PC-3 (cell line): ENCODE results near the gene QRICH2. TPM values are rescaled to one million over a fixed set of nuclear protein-coding genes. Genes with fewer than 3 reads are reported as not detected.

Source experiments
- ATAC-seq: fragments of 200-7000 bp; cut with Tn5 transposase; 2 replicates; pipeline ENCODE4 v1.9.1; 2020; ENCODE audit warnings: mild to moderate bottlenecking, moderate library complexity
- BruUV-seq: library from RNA; stranded (reverse); fragments of 400-500 nt; replicated peaks from 2 replicates; lab custom pipeline; 2021; lab: Mats Ljungman, UMichigan
- CTCF ChIA-PET: fragments of 300-600 bp; sonication (Branson Sonifier 250); formaldehyde crosslinking; loops from one replicate; lab custom pipeline; 2022; ENCODE audit warnings: antibody characterized with exemption; lab: Charles Lee
- POLR2A ChIA-PET: fragments of 300-600 bp; sonication (Branson Sonifier 250); formaldehyde crosslinking; loops from one replicate; lab custom pipeline; 2022; ENCODE audit warnings: antibody characterized with exemption; ENCODE audit not compliant: unreplicated experiment; lab: Charles Lee
- DNase-seq: peaks from one replicate; pipeline ENCODE4 v3.0.0-alpha.2; 2015
- H2AFZ ChIP-seq: fragments of 300-600 bp; sonication (generic); 2 replicates; pipeline ENCODE4 v1.6.0; 2016; ENCODE audit warnings: antibody characterized with exemption, low read length
- H3F3A ChIP-seq: fragments of 300-600 bp; sonication (generic); one replicate; pipeline ENCODE4 v1.6.0; 2017; ENCODE audit warnings: antibody characterized with exemption, low read length, control low read depth, mild to moderate bottlenecking; ENCODE audit not compliant: unreplicated experiment
- H3K27ac ChIP-seq: fragments of 300-600 bp; sonication (generic); 2 replicates; pipeline ENCODE4 v1.5.1; 2016; ENCODE audit warnings: mild to moderate bottlenecking, low read length
- H3K27me3 ChIP-seq: fragments of 300-600 bp; sonication (generic); 2 replicates; pipeline ENCODE4 v1.6.1; 2016; ENCODE audit warnings: low read length, mixed read lengths
- H3K36me3 ChIP-seq: fragments of 300-600 bp; sonication (generic); 2 replicates; pipeline ENCODE4 v1.6.1; 2016; ENCODE audit warnings: low read depth, mixed run types, low read length, mixed read lengths
- H3K4me1 ChIP-seq: fragments of 300-600 bp; sonication (generic); 2 replicates; pipeline ENCODE4 v1.5.1; 2016; ENCODE audit warnings: low read length; ENCODE audit not compliant: insufficient read depth
- H3K4me2 ChIP-seq: fragments of 300-600 bp; sonication (generic); 2 replicates; pipeline ENCODE4 v1.6.0; 2016; ENCODE audit warnings: low read length
- H3K4me3 ChIP-seq: fragments of 300-600 bp; sonication (generic); 2 replicates; pipeline ENCODE4 v1.5.1; 2016; ENCODE audit warnings: mild to moderate bottlenecking, low read length, mixed read lengths
- H3K79me2 ChIP-seq: fragments of 300-600 bp; sonication (generic); 2 replicates; pipeline ENCODE4 v1.6.1; 2017; ENCODE audit warnings: low read length, mixed read lengths
- H3K9ac ChIP-seq: fragments of 300-600 bp; sonication (generic); 2 replicates; pipeline ENCODE4 v1.6.0; 2016; ENCODE audit warnings: mild to moderate bottlenecking, low read length
- H3K9me2 ChIP-seq: fragments of 300-600 bp; sonication (generic); replicated peaks from 2 replicates; pipeline ENCODE4 v1.6.1; 2016; ENCODE audit warnings: mixed run types, low read length, mixed read lengths
- H3K9me3 ChIP-seq: fragments of 300-600 bp; sonication (generic); 2 replicates; pipeline ENCODE4 v1.6.1; 2016; ENCODE audit warnings: low read length, mixed read lengths
- H4K20me1 ChIP-seq: fragments of 300-600 bp; sonication (generic); 2 replicates; pipeline ENCODE4 v1.6.1; 2016; ENCODE audit warnings: low read length, mixed read lengths
- CTCF ChIP-seq: fragments of 300-600 bp; sonication (generic); conservative IDR thresholded peaks from 2 replicates; pipeline ENCODE4 v1.5.1; 2017; ENCODE audit warnings: antibody characterized with exemption, low read depth, mild to moderate bottlenecking, low read length
- EZH2 ChIP-seq: fragments of 300-600 bp; sonication (generic); IDR thresholded peaks from one replicate; pipeline ENCODE4 v1.6.1; 2017; ENCODE audit warnings: antibody characterized with exemption, mild to moderate bottlenecking, low read length; ENCODE audit not compliant: unreplicated experiment
- EZH2phosphoT487 ChIP-seq: fragments of 300-600 bp; sonication (generic); IDR thresholded peaks from 2 replicates; pipeline ENCODE4 v1.6.1; 2018; ENCODE audit warnings: mild to moderate bottlenecking, antibody characterized with exemption, low read length, borderline replicate concordance
- intact Hi-C: fragments of 100-400 bp; cut with micrococcal nuclease; formaldehyde crosslinking; loops from 2 replicates; pipeline ENCODE4 v1.9.0; 2023
- total RNA-seq: library from RNA; depleted of rRNA; stranded (reverse); fragments of >200 nt; gene quantifications from 2 replicates; pipeline ENCODE4 v1.2.3, GENCODE V29; 2014

Gene QRICH2
- total RNA-seq, 1 experiment from 2014 or later = 2.2 TPM

- DNase-seq (peak; percentile 97), ATAC-seq (peak; percentile 90)
- H3K79me2 ChIP-seq = peaks cover 46% of the 10 kb centered on the region
- H3K9ac ChIP-seq = peak within 1 kb of the TSS; percentile 78
- H2AFZ ChIP-seq = peak within 1 kb of the TSS; percentile 94
- BruUV-seq = no TSS peak
- H3K4me3 ChIP-seq = peak within 1 kb of the TSS; percentile 92
- no peaks in the 10 kb centered on the region for H3F3A ChIP-seq
- H4K20me1 ChIP-seq = no peaks in the 10 kb centered on the region
- H3K9me2 ChIP-seq = no peaks in the 10 kb centered on the region
- peak within 1 kb of the TSS; percentile 90 for H3K4me2 ChIP-seq
- CTCF ChIA-PET = interaction anchor here (0.6 to 2.3 kb wide), 7 partner anchors 12 to 93 kb away, joined by 3 to 19 read pairs (median 5); partner anchors contain the start of gene SPHK1
- no peaks in the 10 kb centered on the region for H3K9me3 ChIP-seq
- POLR2A ChIA-PET = interaction anchor here (0.5 to 1.0 kb wide), 7 partner anchors 17 to 250 kb away, joined by 3 to 13 read pairs (median 4); no protein-coding TSS in a partner anchor
- H3K36me3 ChIP-seq = 0 out of 2 replicates have a peak, but pooled peaks cover under 1% of the 10 kb centered on the region
- TF ChIP-seq EZH2 (no peak), CTCF (no peak), EZH2phosphoT487 (no peak)
- H3K27ac ChIP-seq = peak within 1 kb of the TSS; percentile 81
- peaks cover 24% of the 10 kb centered on the region for H3K4me1 ChIP-seq
- no peaks in the 10 kb centered on the region for H3K27me3 ChIP-seq
- intact Hi-C loops = loop anchor here (2.0 to 5.0 kb wide), 2 partner anchors 17 to 34 kb away; no protein-coding TSS in a partner anchor
Observed at GRCh38 chr17:76353599-76354316, 45.7 kb upstream of the QRICH2 start, which contains the start of gene PRPSAP1. Gene PRPSAP1 (minus strand): TSS chr17:76353916. CDS start chr17:76353703, 213 bp downstream.

GRCh38 chr17:76353004-76353598 lies 45.0 kb upstream of the QRICH2 start:
- no peaks in the 10 kb centered on the region for H4K20me1 ChIP-seq
- peaks cover 46% of the 10 kb centered on the region for H3K79me2 ChIP-seq
- no peak for TF ChIP-seq EZH2phosphoT487
- H3K4me1 ChIP-seq = peaks cover 24% of the 10 kb centered on the region
- ATAC-seq (peak; percentile 16), DNase-seq (no peak)
- peak overlapping the region; percentile 81 for H3K27ac ChIP-seq
- H3K9me2 ChIP-seq = no peaks in the 10 kb centered on the region
- no peaks in the 10 kb centered on the region for H3K27me3 ChIP-seq
- H3K4me2 ChIP-seq = peak overlapping the region; percentile 90
- H3K9me3 ChIP-seq = no peaks in the 10 kb centered on the region
- peak overlapping the region; percentile 92 for H3K4me3 ChIP-seq
- peak overlapping the region; percentile 78 for H3K9ac ChIP-seq
- POLR2A ChIA-PET = interaction anchor here (0.5 to 1.0 kb wide), 6 partner anchors 18 to 249 kb away, joined by 3 to 13 read pairs (median 4); no protein-coding TSS in a partner anchor
- CTCF ChIA-PET = interaction anchor here (0.6 to 2.3 kb wide), 7 partner anchors 12 to 94 kb away, joined by 3 to 19 read pairs (median 5); partner anchors contain the start of gene SPHK1
- no TSS peak for BruUV-seq
- no peaks in the 10 kb centered on the region for H3F3A ChIP-seq
- 0 out of 2 replicates have a peak, but pooled peaks cover 4% of the 10 kb centered on the region for H3K36me3 ChIP-seq
- H2AFZ ChIP-seq = peak overlapping the region; percentile 94
- intact Hi-C loops = loop anchor here (5.0 kb wide), 1 partner anchor 34 kb away; no protein-coding TSS in a partner anchor

GRCh38 chr17:76351526-76352071 lies 43.5 kb upstream of the QRICH2 start:
- ChIA-PET POLR2A (interaction anchor here (0.5 to 0.7 kb wide), 3 partner anchors 15 to 99 kb away, joined by 3 to 15 read pairs (median 12); no protein-coding TSS in a partner anchor), CTCF (interaction anchor here (0.5 to 0.7 kb wide), 4 partner anchors 34 to 228 kb away, joined by 3 to 5 read pairs (median 4); no protein-coding TSS in a partner anchor)
- peaks cover 18% of the 10 kb centered on the region for H3K4me1 ChIP-seq
- H3K36me3 ChIP-seq = peaks cover 10% of the 10 kb centered on the region; the same call in 1 of the 2 replicates
- no peaks in the 10 kb centered on the region for H3K9me3 ChIP-seq
- TF ChIP-seq EZH2phosphoT487 (no peak), CTCF (no peak), EZH2 (no peak)
- BruUV-seq = no TSS peak
- H3K9me2 ChIP-seq = no peaks in the 10 kb centered on the region
- no peaks in the 10 kb centered on the region for H3F3A ChIP-seq
- H3K79me2 ChIP-seq = peaks cover 46% of the 10 kb centered on the region
- H3K4me3 ChIP-seq = peak overlapping the region; percentile 92
- no peak overlapping the region for H2AFZ ChIP-seq
- no peak overlapping the region for H3K27ac ChIP-seq
- intact Hi-C loops = loop anchor here (5.0 kb wide), 1 partner anchor 36 kb away; no protein-coding TSS in a partner anchor
- no peak for DNase-seq
- peak overlapping the region; percentile 90 for H3K4me2 ChIP-seq
- H3K9ac ChIP-seq = no peak overlapping the region
- no peak for ATAC-seq
- H4K20me1 ChIP-seq = no peaks in the 10 kb centered on the region
- H3K27me3 ChIP-seq = no peaks in the 10 kb centered on the region
